Transverse colon (tissue), 3 donors: ENCODE data around the gene MICAL2.

Experiments used
- EP300 ChIP-seq: sonication (generic); formaldehyde crosslinking; IDR thresholded peaks from one replicate; pipeline ENCODE4 v1.6.1; 2017; ENCODE audit warnings: antibody characterized with exemption, low read depth
- TF ChIP-seq, protein P1 (sequence below), 5 experiments: fragments of 200-600 bp in 3 of 5; fragments of 450-650 bp in 2 of 5; sonication (generic) in 3 of 5; IDR thresholded peaks; 1 replicate in 2 of 5; 2 replicates in 3 of 5; pipeline ENCODE4 v1.5.1; 2016 to 2017; ENCODE audit warnings: antibody characterized with exemption in 5 of 5, inconsistent platforms in 3 of 5, mild to moderate bottlenecking in 2 of 5, moderate library complexity in 1 of 5

DNA sequence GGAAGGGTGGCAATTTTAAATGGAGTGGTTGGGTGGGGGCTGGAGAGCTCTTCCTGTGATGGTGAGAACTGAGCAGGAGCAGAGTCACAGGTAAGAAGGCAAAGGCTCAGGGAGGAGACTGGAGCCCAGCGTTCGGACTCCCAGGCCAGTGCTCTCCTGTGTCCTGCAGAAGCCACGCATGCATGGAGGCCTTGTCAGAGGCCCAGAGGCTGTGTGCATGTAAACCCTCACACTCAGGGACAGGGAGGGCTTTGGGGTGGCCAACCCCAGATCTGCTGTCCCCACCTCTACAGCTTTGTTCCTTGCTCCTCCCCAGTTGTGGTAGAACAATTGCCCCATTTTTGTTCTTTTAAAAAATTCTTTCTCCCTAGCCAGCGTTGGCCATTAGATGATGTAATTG lies 136.6 kb downstream of the MICAL2 start:
- TF ChIP-seq, protein P1, sequence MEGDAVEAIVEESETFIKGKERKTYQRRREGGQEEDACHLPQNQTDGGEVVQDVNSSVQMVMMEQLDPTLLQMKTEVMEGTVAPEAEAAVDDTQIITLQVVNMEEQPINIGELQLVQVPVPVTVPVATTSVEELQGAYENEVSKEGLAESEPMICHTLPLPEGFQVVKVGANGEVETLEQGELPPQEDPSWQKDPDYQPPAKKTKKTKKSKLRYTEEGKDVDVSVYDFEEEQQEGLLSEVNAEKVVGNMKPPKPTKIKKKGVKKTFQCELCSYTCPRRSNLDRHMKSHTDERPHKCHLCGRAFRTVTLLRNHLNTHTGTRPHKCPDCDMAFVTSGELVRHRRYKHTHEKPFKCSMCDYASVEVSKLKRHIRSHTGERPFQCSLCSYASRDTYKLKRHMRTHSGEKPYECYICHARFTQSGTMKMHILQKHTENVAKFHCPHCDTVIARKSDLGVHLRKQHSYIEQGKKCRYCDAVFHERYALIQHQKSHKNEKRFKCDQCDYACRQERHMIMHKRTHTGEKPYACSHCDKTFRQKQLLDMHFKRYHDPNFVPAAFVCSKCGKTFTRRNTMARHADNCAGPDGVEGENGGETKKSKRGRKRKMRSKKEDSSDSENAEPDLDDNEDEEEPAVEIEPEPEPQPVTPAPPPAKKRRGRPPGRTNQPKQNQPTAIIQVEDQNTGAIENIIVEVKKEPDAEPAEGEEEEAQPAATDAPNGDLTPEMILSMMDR (IDR thresholded peaks at IDR 0.05): no peak
- no peak for TF ChIP-seq EP300
